22Rv1 (cell line): ENCODE results near the gene ESYT2.
"Not testable (repeated sequence)": the region's sequence is repeated elsewhere in the genome, so short reads cannot be mapped to it uniquely, and the experiment has no call there.

Source experiments
- H3K27ac ChIP-seq: fragments of 450-650 bp; 2 replicates; pipeline ENCODE4 v1.5.1; 2017
- ZFX ChIP-seq: fragments of 450-650 bp; IDR thresholded peaks from 2 replicates; pipeline ENCODE4 v1.6.1; 2017; ENCODE audit warnings: antibody characterized with exemption, borderline replicate concordance
- TF ChIP-seq, protein P1 (sequence below): fragments of 450-650 bp; IDR thresholded peaks from 2 replicates; pipeline ENCODE4 v1.5.1; 2017; ENCODE audit warnings: mild to moderate bottlenecking

ESYT2 gene, protein sequence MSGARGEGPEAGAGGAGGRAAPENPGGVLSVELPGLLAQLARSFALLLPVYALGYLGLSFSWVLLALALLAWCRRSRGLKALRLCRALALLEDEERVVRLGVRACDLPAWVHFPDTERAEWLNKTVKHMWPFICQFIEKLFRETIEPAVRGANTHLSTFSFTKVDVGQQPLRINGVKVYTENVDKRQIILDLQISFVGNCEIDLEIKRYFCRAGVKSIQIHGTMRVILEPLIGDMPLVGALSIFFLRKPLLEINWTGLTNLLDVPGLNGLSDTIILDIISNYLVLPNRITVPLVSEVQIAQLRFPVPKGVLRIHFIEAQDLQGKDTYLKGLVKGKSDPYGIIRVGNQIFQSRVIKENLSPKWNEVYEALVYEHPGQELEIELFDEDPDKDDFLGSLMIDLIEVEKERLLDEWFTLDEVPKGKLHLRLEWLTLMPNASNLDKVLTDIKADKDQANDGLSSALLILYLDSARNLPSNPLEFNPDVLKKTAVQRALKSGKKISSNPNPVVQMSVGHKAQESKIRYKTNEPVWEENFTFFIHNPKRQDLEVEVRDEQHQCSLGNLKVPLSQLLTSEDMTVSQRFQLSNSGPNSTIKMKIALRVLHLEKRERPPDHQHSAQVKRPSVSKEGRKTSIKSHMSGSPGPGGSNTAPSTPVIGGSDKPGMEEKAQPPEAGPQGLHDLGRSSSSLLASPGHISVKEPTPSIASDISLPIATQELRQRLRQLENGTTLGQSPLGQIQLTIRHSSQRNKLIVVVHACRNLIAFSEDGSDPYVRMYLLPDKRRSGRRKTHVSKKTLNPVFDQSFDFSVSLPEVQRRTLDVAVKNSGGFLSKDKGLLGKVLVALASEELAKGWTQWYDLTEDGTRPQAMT

DNA sequence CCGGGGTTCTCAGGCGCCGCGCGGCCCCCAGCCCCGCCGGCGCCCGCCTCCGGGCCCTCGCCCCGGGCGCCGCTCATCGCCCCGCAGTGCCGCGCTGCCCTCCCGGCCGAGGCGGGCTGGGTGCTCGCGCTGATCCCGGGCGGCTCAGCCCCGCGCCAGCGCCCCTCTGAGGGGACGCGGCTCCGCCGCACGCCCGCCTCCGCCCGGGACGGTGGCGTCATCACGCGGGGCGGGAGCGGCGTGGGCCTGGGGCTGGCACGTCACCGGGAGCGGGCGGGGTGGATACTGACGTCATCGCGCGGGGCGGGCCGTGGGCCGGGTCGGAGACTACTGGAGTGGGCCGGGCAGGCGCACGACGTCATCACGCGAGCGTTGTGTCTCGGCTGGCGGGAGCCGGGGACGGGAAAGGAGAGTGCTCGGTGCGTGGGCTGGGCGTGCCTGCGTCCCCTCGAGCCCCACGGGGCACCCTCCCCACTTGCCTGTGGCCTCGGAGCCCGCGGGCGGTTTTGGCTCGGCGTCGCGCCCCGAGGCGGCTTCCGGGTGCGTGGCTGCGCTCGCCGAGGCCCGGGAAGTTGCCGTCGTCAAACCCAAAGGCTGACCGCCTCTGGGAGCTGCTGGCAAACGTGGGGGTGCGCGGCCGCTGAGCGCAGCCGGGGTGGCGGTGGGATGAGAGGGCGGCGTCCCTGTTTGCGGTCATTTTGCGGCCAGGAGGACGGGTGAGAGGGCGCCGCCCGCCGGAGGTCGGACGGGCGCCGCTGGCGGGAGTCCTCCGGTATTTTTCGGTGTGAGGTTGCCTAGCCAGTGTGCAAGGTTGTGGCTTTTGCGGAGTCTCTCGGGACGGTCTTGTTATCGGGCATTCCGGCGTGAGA, at the start of gene ESYT2:
Gene ESYT2 (minus strand): TSS at position 168 of the 869 bp plus-strand sequence. CDS start 91 bp downstream, at position 77.
- peak within 1 kb of the TSS; percentile 88 for H3K27ac ChIP-seq
- TF ChIP-seq, protein P1, sequence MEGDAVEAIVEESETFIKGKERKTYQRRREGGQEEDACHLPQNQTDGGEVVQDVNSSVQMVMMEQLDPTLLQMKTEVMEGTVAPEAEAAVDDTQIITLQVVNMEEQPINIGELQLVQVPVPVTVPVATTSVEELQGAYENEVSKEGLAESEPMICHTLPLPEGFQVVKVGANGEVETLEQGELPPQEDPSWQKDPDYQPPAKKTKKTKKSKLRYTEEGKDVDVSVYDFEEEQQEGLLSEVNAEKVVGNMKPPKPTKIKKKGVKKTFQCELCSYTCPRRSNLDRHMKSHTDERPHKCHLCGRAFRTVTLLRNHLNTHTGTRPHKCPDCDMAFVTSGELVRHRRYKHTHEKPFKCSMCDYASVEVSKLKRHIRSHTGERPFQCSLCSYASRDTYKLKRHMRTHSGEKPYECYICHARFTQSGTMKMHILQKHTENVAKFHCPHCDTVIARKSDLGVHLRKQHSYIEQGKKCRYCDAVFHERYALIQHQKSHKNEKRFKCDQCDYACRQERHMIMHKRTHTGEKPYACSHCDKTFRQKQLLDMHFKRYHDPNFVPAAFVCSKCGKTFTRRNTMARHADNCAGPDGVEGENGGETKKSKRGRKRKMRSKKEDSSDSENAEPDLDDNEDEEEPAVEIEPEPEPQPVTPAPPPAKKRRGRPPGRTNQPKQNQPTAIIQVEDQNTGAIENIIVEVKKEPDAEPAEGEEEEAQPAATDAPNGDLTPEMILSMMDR: peak; percentile 46
- no peak for TF ChIP-seq ZFX

DNA sequence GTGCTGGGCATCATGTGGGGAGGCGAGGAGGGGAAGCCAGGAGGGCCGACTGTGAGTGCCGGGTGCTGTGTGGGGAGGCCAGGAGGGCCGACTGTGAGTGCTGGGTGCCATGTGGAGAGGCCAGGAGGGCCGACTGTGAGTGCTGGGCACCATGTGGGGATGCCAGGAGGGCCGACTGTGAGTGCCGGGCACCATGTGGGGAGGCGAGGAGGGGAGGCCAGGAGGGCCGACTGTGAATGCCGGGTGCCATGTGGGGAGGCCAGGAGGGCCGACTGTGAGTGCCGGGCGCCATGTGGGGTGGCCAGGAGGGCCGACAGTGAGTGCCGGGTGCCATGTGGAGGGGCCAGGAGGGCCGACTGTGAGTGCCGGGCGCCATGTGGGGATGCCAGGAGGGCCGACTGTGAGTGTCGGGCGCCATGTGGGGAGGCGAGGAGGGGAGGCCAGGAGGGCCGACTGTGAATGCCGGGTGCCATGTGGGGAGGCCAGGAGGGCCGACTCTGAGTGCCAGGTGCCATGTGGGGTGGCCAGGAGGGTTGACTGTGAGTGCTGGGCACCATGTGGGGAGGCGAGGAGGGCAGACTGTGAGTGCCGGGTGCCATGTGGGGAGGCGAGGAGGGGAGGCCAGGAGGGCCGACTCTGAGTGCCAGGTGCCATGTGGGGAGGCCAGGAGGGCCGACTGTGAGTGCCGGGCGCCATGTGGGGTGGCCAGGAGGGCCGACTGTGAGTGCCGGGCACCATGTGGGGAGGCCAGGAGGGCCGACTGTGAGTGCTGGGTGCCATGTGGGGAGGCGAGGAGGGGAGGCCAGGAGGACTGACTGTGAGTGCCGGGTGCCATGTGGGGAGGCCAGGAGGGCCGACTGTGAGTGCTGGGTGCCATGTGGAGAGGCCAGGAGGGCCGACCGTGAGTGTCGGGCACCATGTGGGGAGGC, 49.1 kb upstream of the ESYT2 start:
- H3K27ac ChIP-seq: not testable (repeated sequence)

DNA sequence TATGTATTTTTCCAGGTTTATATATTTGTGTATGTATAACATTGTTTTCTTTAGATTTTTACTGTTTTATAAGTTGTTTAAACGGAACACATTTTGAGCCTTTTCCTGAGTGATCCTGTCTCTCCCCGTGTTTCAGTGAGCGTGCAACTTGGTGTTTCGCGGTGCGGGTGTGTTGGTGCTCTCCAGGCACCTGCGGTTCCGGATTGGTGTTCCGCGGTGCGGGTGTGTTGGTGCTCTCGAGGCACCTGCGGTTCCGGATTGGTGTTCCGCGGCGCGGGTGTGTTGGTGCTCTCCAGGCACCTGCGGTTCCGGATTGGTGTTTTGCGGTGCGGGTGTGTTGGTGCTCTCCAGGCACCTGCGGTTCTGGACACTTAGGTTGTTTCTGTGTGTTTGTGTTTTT, 47.7 kb upstream of the ESYT2 start:
- H3K27ac ChIP-seq: no peak overlapping the region
- TF ChIP-seq, protein P1: no peak
- TF ChIP-seq ZFX: no peak

DNA sequence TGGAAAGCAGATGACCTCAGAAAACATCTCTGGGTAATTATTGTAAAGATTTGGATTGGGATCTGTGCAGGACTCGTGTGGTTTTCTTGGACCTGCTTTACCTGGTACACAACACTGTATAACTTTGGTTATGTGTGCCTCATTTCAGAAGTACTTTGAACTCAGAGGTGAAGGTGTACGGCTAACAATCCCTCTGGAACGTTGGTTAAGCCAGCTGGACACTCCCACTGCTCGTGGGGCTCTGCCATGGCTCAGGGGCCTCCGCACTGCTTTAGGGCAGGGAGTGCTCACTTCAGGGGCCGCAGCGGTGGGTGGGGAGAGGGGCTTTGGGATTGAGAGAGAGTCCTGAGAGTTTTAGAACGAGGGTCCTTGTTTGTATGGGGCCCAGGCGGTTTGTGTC, 40.6 kb upstream of the ESYT2 start:
- no peak overlapping the region for H3K27ac ChIP-seq
- TF ChIP-seq ZFX: no peak
- TF ChIP-seq, protein P1: no peak

DNA sequence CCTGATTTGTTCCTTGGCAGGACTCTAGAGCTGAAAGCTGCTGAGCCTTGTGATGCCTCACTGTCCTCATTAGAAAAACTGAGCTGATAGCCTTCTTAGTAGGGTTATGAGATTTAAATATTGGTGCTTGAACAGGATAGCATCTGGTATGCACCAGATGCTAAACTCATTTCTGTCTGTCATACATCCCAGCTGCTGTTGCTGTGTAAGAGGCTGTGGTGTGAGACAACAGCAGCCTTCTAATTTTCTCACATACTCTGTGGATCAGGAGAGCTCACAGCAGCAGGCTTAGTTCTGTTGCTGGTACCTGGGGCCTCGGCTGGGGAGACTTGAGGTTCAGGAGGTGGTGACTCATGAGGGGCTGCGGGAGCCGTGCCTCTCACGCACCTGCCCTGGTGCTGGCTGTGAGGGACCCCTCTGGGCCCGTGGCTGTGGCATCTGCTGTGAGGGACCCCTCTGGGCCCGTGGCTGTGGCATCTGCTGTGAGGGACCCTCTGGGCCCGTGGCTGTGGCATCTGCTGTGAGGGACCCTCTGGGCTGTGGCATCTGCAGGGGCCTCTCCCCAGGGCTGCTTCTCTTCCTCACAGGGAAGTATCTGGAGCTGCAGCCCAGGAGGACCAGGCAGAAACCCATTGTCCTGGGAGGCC, 39.6 kb upstream of the ESYT2 start:
- TF ChIP-seq, protein P1: no peak
- no peak for TF ChIP-seq ZFX
- H3K27ac ChIP-seq: no peak overlapping the region

DNA sequence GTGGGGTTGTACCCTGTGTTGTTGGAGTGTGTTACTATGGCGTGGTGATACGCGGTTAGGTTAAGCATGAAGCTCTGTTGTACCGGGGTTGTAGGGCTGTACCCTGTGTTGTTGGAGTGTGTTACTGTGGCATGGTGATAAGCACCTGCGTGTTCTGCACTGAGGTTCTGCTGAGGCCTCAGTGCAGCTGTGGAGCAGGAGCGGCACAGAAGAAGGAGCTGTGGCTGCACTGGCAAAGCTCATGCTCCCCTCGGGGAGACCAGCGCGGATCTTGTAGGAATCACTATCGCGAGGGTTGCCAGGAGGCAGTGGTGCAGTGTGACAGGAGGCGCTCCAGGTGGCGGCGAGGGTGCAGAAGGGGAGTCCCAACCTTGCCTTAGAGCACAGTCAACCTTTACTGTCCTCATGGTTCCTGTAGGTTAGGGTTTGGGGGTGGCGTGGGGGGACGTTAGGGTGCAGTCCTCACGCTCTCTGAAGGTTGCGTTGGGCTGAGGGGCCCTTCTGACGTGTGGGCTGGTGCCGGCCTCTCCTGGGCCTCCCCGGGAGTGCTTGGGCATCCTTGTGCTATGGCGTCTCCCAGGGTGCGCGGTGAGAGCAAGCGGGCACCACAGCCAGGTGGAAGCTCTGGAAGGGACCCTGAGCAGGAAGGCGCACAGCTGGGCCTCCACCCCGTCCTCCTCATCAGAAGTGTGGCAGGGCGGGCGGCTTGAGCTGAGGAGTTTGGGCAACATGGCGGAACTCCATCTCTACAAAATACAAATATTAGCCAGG, 38.1 kb upstream of the ESYT2 start:
- H3K27ac ChIP-seq: no peak overlapping the region
- TF ChIP-seq ZFX: no peak
- TF ChIP-seq, protein P1: no peak
